Measurements from ENCODE around the gene ITGBL1.

GRCh38 chr13:101452519-101453485 is at the start of gene ITGBL1:
- TF ChIP-seq, protein P1, sequence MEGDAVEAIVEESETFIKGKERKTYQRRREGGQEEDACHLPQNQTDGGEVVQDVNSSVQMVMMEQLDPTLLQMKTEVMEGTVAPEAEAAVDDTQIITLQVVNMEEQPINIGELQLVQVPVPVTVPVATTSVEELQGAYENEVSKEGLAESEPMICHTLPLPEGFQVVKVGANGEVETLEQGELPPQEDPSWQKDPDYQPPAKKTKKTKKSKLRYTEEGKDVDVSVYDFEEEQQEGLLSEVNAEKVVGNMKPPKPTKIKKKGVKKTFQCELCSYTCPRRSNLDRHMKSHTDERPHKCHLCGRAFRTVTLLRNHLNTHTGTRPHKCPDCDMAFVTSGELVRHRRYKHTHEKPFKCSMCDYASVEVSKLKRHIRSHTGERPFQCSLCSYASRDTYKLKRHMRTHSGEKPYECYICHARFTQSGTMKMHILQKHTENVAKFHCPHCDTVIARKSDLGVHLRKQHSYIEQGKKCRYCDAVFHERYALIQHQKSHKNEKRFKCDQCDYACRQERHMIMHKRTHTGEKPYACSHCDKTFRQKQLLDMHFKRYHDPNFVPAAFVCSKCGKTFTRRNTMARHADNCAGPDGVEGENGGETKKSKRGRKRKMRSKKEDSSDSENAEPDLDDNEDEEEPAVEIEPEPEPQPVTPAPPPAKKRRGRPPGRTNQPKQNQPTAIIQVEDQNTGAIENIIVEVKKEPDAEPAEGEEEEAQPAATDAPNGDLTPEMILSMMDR (IDR thresholded peaks at IDR 0.05), result no peak
- no peak for TF ChIP-seq POLR2A (IDR thresholded peaks at IDR 0.05)
